Cortex of kidney (tissue), 1 donor: ENCODE measurements around the gene OR51I2.

Source experiments
- DNase-seq: peaks from one replicate; lab custom pipeline; 2025; lab: John Stamatoyannopoulos, UW

Gene OR51I2

DNA sequence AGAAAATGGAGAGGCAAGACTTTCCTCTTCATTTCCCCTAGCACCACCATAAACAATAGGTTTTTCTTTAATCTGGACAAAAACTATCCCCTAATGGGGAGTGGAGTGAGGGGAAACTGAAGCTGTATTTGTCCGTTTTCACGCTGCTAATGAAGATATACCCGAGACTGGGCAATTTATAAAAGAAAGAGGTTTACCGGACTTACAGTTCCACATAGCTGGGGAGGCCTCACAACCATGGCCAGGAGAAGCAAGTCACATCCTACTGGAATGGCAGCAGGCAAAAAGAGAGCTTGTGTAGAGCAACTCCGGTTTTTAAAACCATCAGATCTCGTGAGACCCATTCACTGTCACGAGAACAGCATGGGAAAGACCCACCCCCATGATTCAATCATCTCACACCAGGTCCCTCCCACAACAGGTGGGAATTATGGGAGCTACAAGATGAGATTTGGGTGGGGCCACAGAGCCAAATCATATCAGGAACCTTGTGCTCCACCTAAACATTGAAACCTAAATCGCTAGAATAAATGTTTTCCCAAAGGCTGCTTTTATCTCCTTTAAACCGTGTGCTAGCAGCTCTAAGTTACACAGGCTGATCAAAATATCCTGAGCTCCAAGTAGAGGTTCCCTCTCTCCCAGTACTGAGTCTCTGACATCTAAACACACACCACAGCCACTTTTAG, 56.4 kb downstream of the OR51I2 start:
- no peak for DNase-seq
